Cardiac muscle cell (in vitro differentiated cells and primary cell): Measurements from ENCODE around the gene GSTO2. TPM values are rescaled to one million over a fixed set of nuclear protein-coding genes. Genes with fewer than 3 reads are reported as not detected.

Experiments used
- DNase-seq, 2 donors: peaks; one replicate each; pipeline versions ENCODE4 v3.0.0 to v3.0.0-alpha.2; 2010 to 2017; ENCODE audit warnings: low read depth in 1 of 2, low spot score in 1 of 2
- H3K27ac ChIP-seq: fragments of 200-600 bp; sonication (generic); 2 replicates; pipeline ENCODE4 v1.5.1; 2016
- H3K27me3 ChIP-seq: fragments of 200-600 bp; sonication (generic); 2 replicates; pipeline ENCODE4 v1.6.0; 2016; ENCODE audit warnings: control low read depth
- H3K36me3 ChIP-seq: fragments of 200-600 bp; sonication (generic); 2 replicates; pipeline ENCODE4 v1.5.1; 2016; ENCODE audit warnings: control low read depth
- H3K4me1 ChIP-seq: fragments of 200-600 bp; sonication (generic); 2 replicates; pipeline ENCODE4 v1.8.1; 2017; ENCODE audit warnings: low read depth, mild to moderate bottlenecking, mixed run types
- H3K4me3 ChIP-seq: fragments of 200-600 bp; sonication (generic); 2 replicates; pipeline ENCODE4 v1.5.1; 2016; ENCODE audit warnings: mild to moderate bottlenecking
- H3K9me3 ChIP-seq: fragments of 200-600 bp; sonication (generic); 2 replicates; pipeline ENCODE4 v1.5.1; 2017; ENCODE audit warnings: low read depth, mild to moderate bottlenecking, control low read depth
- CTCF ChIP-seq: IDR thresholded peaks from 2 replicates; pipeline ENCODE4 v1.5.1; 2012; ENCODE audit warnings: low read depth, mild to moderate bottlenecking, low read length
- polyA plus RNA-seq: library from polyadenylated mRNA; unstranded; fragments of >200 nt; fragmentation: Nextera tagmentation; extraction: Ambion mirVana; gene quantifications from 2 replicates; pipeline ENCODE4 v1.2.1, GENCODE V29; 2016
- total RNA-seq: library from RNA; depleted of rRNA; stranded (reverse); fragments of >200 nt; gene quantifications from 2 replicates; pipeline ENCODE4 v1.2.3, GENCODE V29; 2016

Gene GSTO2
- total and polyA plus RNA-seq, 2 experiments from 2014 or later, result 2.2 to 3.0 TPM

- Histone ChIP-seq H3K9me3 (no peaks in the 10 kb centered on the region), H3K27ac (peak overlapping the region; percentile 100), H3K4me1 (peaks cover 32% of the 10 kb centered on the region), H3K4me3 (no peak overlapping the region), H3K36me3 (no peaks in the 10 kb centered on the region), H3K27me3 (no peaks in the 10 kb centered on the region)
- no peak for DNase-seq
- TF ChIP-seq CTCF, result no peak
These were observed 71.1 kb downstream of the GSTO2 start for GRCh38 chr10:104340111-104340526.

GRCh38 chr10:104340641-104341040, 71.7 kb downstream of the GSTO2 start:
- peak overlapping the region; percentile 100 for H3K27ac ChIP-seq

GRCh38 chr10:104342941-104343411, 74.0 kb downstream of the GSTO2 start:
- Histone ChIP-seq H3K36me3 (no peaks in the 10 kb centered on the region), H3K27ac (peak overlapping the region; percentile 73), H3K27me3 (no peaks in the 10 kb centered on the region), H3K4me1 (peaks cover 26% of the 10 kb centered on the region), H3K4me3 (no peak overlapping the region), H3K9me3 (no peaks in the 10 kb centered on the region)
- DNase-seq, result peak in 1 of 2 donors; percentile 51
- no peak for TF ChIP-seq CTCF

More at GRCh38 chr10:104340641-104341040, 71.7 kb downstream of the GSTO2 start:
- no peak overlapping the region for H3K4me3 ChIP-seq
- H3K4me1 ChIP-seq, result peaks cover 32% of the 10 kb centered on the region
- DNase-seq, result no peak
- H3K9me3 ChIP-seq, result no peaks in the 10 kb centered on the region
- H3K36me3 ChIP-seq, result no peaks in the 10 kb centered on the region
- no peak for TF ChIP-seq CTCF
- H3K27me3 ChIP-seq, result no peaks in the 10 kb centered on the region

- no peak for TF ChIP-seq CTCF
- Histone ChIP-seq H3K36me3 (no peaks in the 10 kb centered on the region), H3K9me3 (no peaks in the 10 kb centered on the region), H3K27me3 (no peaks in the 10 kb centered on the region), H3K27ac (no peak overlapping the region), H3K4me1 (peaks cover 22% of the 10 kb centered on the region), H3K4me3 (no peak overlapping the region)
- DNase-seq, result no peak
These were observed 75.2 kb downstream of the GSTO2 start for GRCh38 chr10:104344219-104344618.

GRCh38 chr10:104345515-104345914, 76.5 kb downstream of the GSTO2 start:
- Histone ChIP-seq H3K9me3 (no peaks in the 10 kb centered on the region), H3K27me3 (no peaks in the 10 kb centered on the region), H3K4me3 (no peak overlapping the region), H3K27ac (no peak overlapping the region), H3K36me3 (no peaks in the 10 kb centered on the region), H3K4me1 (peaks cover 11% of the 10 kb centered on the region)
- no peak for TF ChIP-seq CTCF
- no peak for DNase-seq
